ENCODE data around the gene XIST.
"Not testable (repeated sequence)": the region's sequence is repeated elsewhere in the genome, so short reads cannot be mapped to it uniquely, and the experiment has no call there.

The XIST gene

DNA sequence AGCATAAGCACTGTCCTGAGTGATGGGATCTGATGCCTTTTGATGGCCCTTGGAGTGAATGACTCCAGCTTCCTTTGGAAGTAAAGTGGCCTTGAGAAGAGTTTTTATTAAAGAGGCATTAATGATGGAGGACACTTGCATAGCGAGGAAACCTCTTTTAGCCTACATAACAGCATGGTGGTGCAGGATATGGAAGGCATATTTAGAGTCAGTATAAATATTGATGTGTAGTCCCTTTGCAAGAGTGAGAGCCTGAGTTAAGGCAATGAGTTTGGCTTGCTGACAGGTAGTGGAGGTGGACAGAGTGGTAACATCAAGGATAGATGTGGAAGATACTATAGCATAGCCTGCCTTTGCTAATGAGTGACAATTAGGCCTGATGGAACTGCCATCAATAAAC, 48.4 kb downstream of the XIST start:
- not testable (repeated sequence) for DNase-seq (ENCODE audit: low spot score)

DNA sequence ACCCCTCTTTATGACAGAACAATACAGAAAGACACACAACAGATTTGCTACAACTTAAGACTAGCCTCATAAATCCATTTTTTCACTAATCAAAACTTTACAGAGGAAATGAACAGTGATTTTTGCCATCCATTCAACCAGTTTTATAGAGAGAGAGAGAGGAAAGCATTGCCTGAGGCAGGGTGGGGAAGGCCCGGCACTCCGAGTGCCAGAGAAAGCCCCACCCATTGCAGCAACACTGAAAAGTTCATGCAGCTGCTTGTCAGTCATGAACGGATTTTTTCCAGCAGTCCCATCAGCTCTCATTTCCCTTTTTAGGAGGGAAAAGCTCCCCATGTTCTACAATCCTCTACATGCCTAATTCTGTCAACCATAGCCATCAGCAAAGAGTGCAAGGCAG, 52.6 kb downstream of the XIST start:
- no peak for DNase-seq (ENCODE audit: low spot score)

DNA sequence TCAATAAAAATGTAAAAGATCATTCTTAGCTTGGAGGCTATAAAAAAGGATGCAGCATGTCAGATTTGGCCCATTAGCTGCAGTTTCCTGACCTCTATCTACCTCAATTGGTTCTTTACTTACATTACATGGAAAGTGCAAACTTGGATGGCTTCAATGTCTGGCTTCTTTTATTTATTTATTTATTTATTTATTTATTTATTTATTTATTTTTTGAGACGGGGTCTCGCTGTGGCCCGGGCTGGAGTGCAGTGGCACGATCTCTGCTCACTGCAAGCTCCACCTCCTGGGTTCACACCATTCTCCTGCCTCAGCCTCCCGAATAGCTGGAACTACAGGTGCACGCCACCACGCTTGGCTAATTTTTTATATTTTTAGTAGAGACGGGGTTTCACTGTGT, 60.0 kb downstream of the XIST start:
- not testable (repeated sequence) for DNase-seq (ENCODE audit: low spot score)

DNA sequence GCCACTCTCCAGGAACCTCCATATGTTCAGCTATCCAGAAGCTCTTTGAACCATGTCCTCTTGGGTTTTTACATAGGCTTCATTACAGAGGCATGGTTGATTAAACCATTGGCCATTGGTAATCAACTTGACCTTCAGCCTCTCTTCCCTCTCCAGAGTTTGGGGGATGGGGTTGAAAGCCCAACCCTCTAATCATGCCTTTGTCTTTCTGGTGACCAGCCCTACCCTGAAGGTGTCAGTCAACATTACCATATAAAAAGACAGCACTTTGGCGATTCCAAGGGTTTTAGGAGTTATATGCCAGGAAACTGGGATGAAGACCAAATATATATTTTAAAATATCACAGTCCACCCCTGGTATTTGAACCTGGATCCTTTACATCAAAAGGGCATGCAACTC, 67.0 kb downstream of the XIST start:
- no peak for DNase-seq (ENCODE audit: low spot score)
